Measurements from ENCODE around the gene ZBTB42.

The ZBTB42 gene

GRCh38 chr14:104779776-104780512 is 21.0 kb upstream of the ZBTB42 start:
- in situ Hi-C loops (cut with HindIII; ENCODE audit: low pct_ligation_motif_present, low pct_unique_long_range_greater_than_20kb, low sequenced_read_pairs): no loop called here
- no peak for DNase-seq

GRCh38 chr14:104780513-104781030 is 20.3 kb upstream of the ZBTB42 start:
- in situ Hi-C loops (cut with HindIII; ENCODE audit: low pct_ligation_motif_present, low pct_unique_long_range_greater_than_20kb, low sequenced_read_pairs): no loop called here
- DNase-seq: no peak

GRCh38 chr14:104781271-104782077 is 19.4 kb upstream of the ZBTB42 start:
- no peak for DNase-seq
- in situ Hi-C loops (cut with HindIII; ENCODE audit: low pct_ligation_motif_present, low pct_unique_long_range_greater_than_20kb, low sequenced_read_pairs): no loop called here

- no peak for DNase-seq
- in situ Hi-C loops (cut with HindIII; ENCODE audit: low pct_ligation_motif_present, low pct_unique_long_range_greater_than_20kb, low sequenced_read_pairs): no loop called here
Measured at GRCh38 chr14:104782086-104782807, 18.7 kb upstream of the ZBTB42 start.

- in situ Hi-C loops (cut with HindIII; ENCODE audit: low pct_ligation_motif_present, low pct_unique_long_range_greater_than_20kb, low sequenced_read_pairs): no loop called here
- no peak for DNase-seq
Measured at GRCh38 chr14:104782808-104783139, 18.1 kb upstream of the ZBTB42 start.

GRCh38 chr14:104783484-104784217 is 17.2 kb upstream of the ZBTB42 start:
- no peak for DNase-seq
- in situ Hi-C loops (cut with HindIII; ENCODE audit: low pct_ligation_motif_present, low pct_unique_long_range_greater_than_20kb, low sequenced_read_pairs): no loop called here

GRCh38 chr14:104784218-104784568 is 16.7 kb upstream of the ZBTB42 start:
- no peak for DNase-seq
- in situ Hi-C loops (cut with HindIII; ENCODE audit: low pct_ligation_motif_present, low pct_unique_long_range_greater_than_20kb, low sequenced_read_pairs): no loop called here

GRCh38 chr14:104784846-104785707 is 15.8 kb upstream of the ZBTB42 start:
- no peak for DNase-seq
- in situ Hi-C loops (cut with HindIII; ENCODE audit: low pct_ligation_motif_present, low pct_unique_long_range_greater_than_20kb, low sequenced_read_pairs): no loop called here

GRCh38 chr14:104785708-104786080 is 15.2 kb upstream of the ZBTB42 start:
- in situ Hi-C loops (cut with HindIII; ENCODE audit: low pct_ligation_motif_present, low pct_unique_long_range_greater_than_20kb, low sequenced_read_pairs): no loop called here
- DNase-seq: no peak

GRCh38 chr14:104786091-104786586 is 14.8 kb upstream of the ZBTB42 start:
- in situ Hi-C loops (cut with HindIII; ENCODE audit: low pct_ligation_motif_present, low pct_unique_long_range_greater_than_20kb, low sequenced_read_pairs): no loop called here
- DNase-seq: no peak

- DNase-seq: no peak
- in situ Hi-C loops (cut with HindIII; ENCODE audit: low pct_ligation_motif_present, low pct_unique_long_range_greater_than_20kb, low sequenced_read_pairs): no loop called here
Measured at GRCh38 chr14:104786726-104787675, 13.9 kb upstream of the ZBTB42 start.

- in situ Hi-C loops (cut with HindIII; ENCODE audit: low pct_ligation_motif_present, low pct_unique_long_range_greater_than_20kb, low sequenced_read_pairs): no loop called here
Measured at GRCh38 chr14:104787736-104788135, 13.2 kb upstream of the ZBTB42 start.

GRCh38 chr14:104788161-104788818 is 12.6 kb upstream of the ZBTB42 start:
- no peak for DNase-seq
- in situ Hi-C loops (cut with HindIII; ENCODE audit: low pct_ligation_motif_present, low pct_unique_long_range_greater_than_20kb, low sequenced_read_pairs): no loop called here

More at GRCh38 chr14:104787736-104788135, 13.2 kb upstream of the ZBTB42 start:
- no peak for DNase-seq

- no peak for DNase-seq
- in situ Hi-C loops (cut with HindIII; ENCODE audit: low pct_ligation_motif_present, low pct_unique_long_range_greater_than_20kb, low sequenced_read_pairs): no loop called here
Measured at GRCh38 chr14:104788873-104789663, 11.8 kb upstream of the ZBTB42 start.
